Nephron progenitor cell (in vitro differentiated cells): ENCODE data around the gene DPYSL3.

Experiments used
- DNase-seq: peaks from one replicate; pipeline ENCODE4 v3.0.0; 2021
- H3K27ac Mint-ChIP-seq: 2 replicates; pipeline ENCODE4 v1.8.0; 2021; ENCODE audit warnings: mild to moderate bottlenecking, moderate library complexity, mixed read lengths
- H3K27me3 Mint-ChIP-seq: 2 replicates; pipeline ENCODE4 v1.8.0; 2021; ENCODE audit warnings: mild to moderate bottlenecking, low read depth, mixed read lengths; ENCODE audit not compliant: poor library complexity
- H3K36me3 Mint-ChIP-seq: 2 replicates; pipeline ENCODE4 v1.8.0; 2021; ENCODE audit warnings: low read depth, mixed read lengths
- H3K4me1 Mint-ChIP-seq: 2 replicates; pipeline ENCODE4 v1.8.0; 2021; ENCODE audit warnings: mixed read lengths
- H3K4me3 Mint-ChIP-seq: 2 replicates; pipeline ENCODE4 v1.8.0; 2021; ENCODE audit warnings: mild to moderate bottlenecking, moderate library complexity, mixed read lengths
- H3K9me3 Mint-ChIP-seq: 2 replicates; pipeline ENCODE4 v1.8.0; 2021; ENCODE audit warnings: mild to moderate bottlenecking, moderate library complexity, mixed read lengths
- CTCF ChIP-seq: fragments of 200-600 bp; sonication (generic); IDR thresholded peaks from 2 replicates; pipeline ENCODE4 v1.5.0; 2021; ENCODE audit warnings: antibody characterized with exemption

The DPYSL3 gene

GRCh38 chr5:147520450-147520849 lies 10.6 kb upstream of the DPYSL3 start:
- no peak for TF ChIP-seq CTCF
- no peak for DNase-seq
- H3K4me1 Mint-ChIP-seq: no peaks in the 10 kb centered on the region

GRCh38 chr5:147519380-147519779 lies 9.5 kb upstream of the DPYSL3 start:
- Mint-ChIP-seq H3K27me3 (peaks cover 7% of the 10 kb centered on the region), H3K9me3 (no peaks in the 10 kb centered on the region), H3K4me1 (no peaks in the 10 kb centered on the region), H3K36me3 (no peaks in the 10 kb centered on the region), H3K4me3 (no peak overlapping the region), H3K27ac (no peak overlapping the region)
- TF ChIP-seq CTCF: no peak
- no peak for DNase-seq

More at GRCh38 chr5:147520450-147520849, 10.6 kb upstream of the DPYSL3 start:
- Mint-ChIP-seq H3K36me3 (no peaks in the 10 kb centered on the region), H3K9me3 (no peaks in the 10 kb centered on the region), H3K27me3 (peaks cover 4% of the 10 kb centered on the region), H3K27ac (no peak overlapping the region), H3K4me3 (no peak overlapping the region)

- no peak for DNase-seq
- Mint-ChIP-seq H3K4me1 (no peaks in the 10 kb centered on the region), H3K36me3 (no peaks in the 10 kb centered on the region), H3K9me3 (no peaks in the 10 kb centered on the region), H3K27ac (no peak overlapping the region), H3K4me3 (no peak overlapping the region), H3K27me3 (peaks cover 7% of the 10 kb centered on the region)
- TF ChIP-seq CTCF: no peak
These were observed 7.5 kb upstream of the DPYSL3 start for GRCh38 chr5:147517383-147517782.

- Mint-ChIP-seq H3K27me3 (peaks cover 13% of the 10 kb centered on the region), H3K9me3 (no peaks in the 10 kb centered on the region), H3K4me1 (peaks cover 9% of the 10 kb centered on the region), H3K27ac (no peak overlapping the region), H3K36me3 (no peaks in the 10 kb centered on the region), H3K4me3 (no peak overlapping the region)
- no peak for DNase-seq
- TF ChIP-seq CTCF: no peak
These were observed 5.4 kb upstream of the DPYSL3 start for GRCh38 chr5:147515269-147515668.

- Mint-ChIP-seq H3K9me3 (no peaks in the 10 kb centered on the region), H3K4me1 (peaks cover 25% of the 10 kb centered on the region), H3K27me3 (peaks cover 21% of the 10 kb centered on the region), H3K27ac (no peak overlapping the region), H3K36me3 (no peaks in the 10 kb centered on the region), H3K4me3 (no peak overlapping the region)
- DNase-seq: no peak
- TF ChIP-seq CTCF: no peak
These were observed 3.0 kb upstream of the DPYSL3 start for GRCh38 chr5:147512659-147513379.

- H3K4me1 Mint-ChIP-seq: peaks cover 30% of the 10 kb centered on the region
- no peaks in the 10 kb centered on the region for H3K9me3 Mint-ChIP-seq
- H3K36me3 Mint-ChIP-seq: no peaks in the 10 kb centered on the region
- no peak for TF ChIP-seq CTCF
- peak overlapping the region; percentile 86 for H3K4me3 Mint-ChIP-seq
- DNase-seq: no peak
- H3K27ac Mint-ChIP-seq: no peak overlapping the region
- H3K27me3 Mint-ChIP-seq: peaks cover 21% of the 10 kb centered on the region
These were observed 1.0 kb upstream of the DPYSL3 start for GRCh38 chr5:147510885-147511284.
